NCI-H2227 treated with DMSO at 0.1 percent for 48 hours (cell line): Measurements from ENCODE around the gene DHPS.
A peak's percentile ranks its signal among the peaks of the same experiment; 100 is the strongest.
"Not testable (repeated sequence)": the region's sequence is repeated elsewhere in the genome, so short reads cannot be mapped to it uniquely, and the experiment has no call there.

Experiments
- DNase-seq: peaks from one replicate; lab custom pipeline; 2025; lab: John Stamatoyannopoulos, UW

The DHPS gene

GRCh38 chr19:12705654-12706331 is 24.1 kb upstream of the DHPS start:
- DNase-seq, result no peak

GRCh38 chr19:12705169-12705568 is 23.5 kb upstream of the DHPS start:
- no peak for DNase-seq

- peak; percentile 9 for DNase-seq
These were observed 21.4 kb upstream of the DHPS start for GRCh38 chr19:12703046-12703445.

- DNase-seq, result no peak
These were observed 20.1 kb upstream of the DHPS start for GRCh38 chr19:12701596-12702282.

- DNase-seq, result no peak
These were observed 16.5 kb upstream of the DHPS start for GRCh38 chr19:12698138-12698537.

GRCh38 chr19:12697425-12697824 is 15.7 kb upstream of the DHPS start:
- DNase-seq, result not testable (repeated sequence)

- peak; percentile 89 for DNase-seq
These were observed 15.0 kb upstream of the DHPS start, which contains the start of gene FBXW9 for GRCh38 chr19:12696366-12697335. TSS of gene FBXW9 (minus strand) at chr19:12696631. CDS start at chr19:12696581, 50 bp downstream.

- no peak for DNase-seq
These were observed 14.3 kb upstream of the DHPS start for GRCh38 chr19:12695997-12696365.

GRCh38 chr19:12695514-12695913 is 13.8 kb upstream of the DHPS start:
- no peak for DNase-seq

GRCh38 chr19:12695096-12695495 is 13.4 kb upstream of the DHPS start:
- DNase-seq, result no peak

GRCh38 chr19:12694641-12695040 is 13.0 kb upstream of the DHPS start:
- no peak for DNase-seq

GRCh38 chr19:12692960-12693359 is 11.3 kb upstream of the DHPS start:
- DNase-seq, result no peak

GRCh38 chr19:12689581-12690216 is 8.0 kb upstream of the DHPS start:
- DNase-seq, result no peak

GRCh38 chr19:12689012-12689411 is 7.3 kb upstream of the DHPS start:
- no peak for DNase-seq

- DNase-seq, result no peak
These were observed 6.0 kb upstream of the DHPS start, which contains the start of gene GNG14 for GRCh38 chr19:12687496-12688196. TSS of gene GNG14 (plus strand) at chr19:12687998. CDS start at chr19:12688049, 51 bp downstream.

- DNase-seq, result no peak
These were observed 4.2 kb upstream of the DHPS start for GRCh38 chr19:12685831-12686230.

- DNase-seq, result no peak
These were observed 1.6 kb downstream of the DHPS start for GRCh38 chr19:12680034-12680433.

GRCh38 chr19:12678039-12678438 is 3.6 kb downstream of the DHPS start:
- DNase-seq, result not testable (repeated sequence)

GRCh38 chr19:12676928-12677327 is 4.8 kb downstream of the DHPS start:
- DNase-seq, result no peak

- DNase-seq, result peak; percentile 61
These were observed 5.3 kb downstream of the DHPS start for GRCh38 chr19:12676384-12676792.

GRCh38 chr19:12675940-12676339 is 5.7 kb downstream of the DHPS start:
- DNase-seq, result no peak
